NCI-H2227 (cell line): Measurements from ENCODE around the gene CELF4.

Source experiments
- DNase-seq: peaks from one replicate; lab custom pipeline; 2025; ENCODE audit not compliant: unreplicated experiment; lab: John Stamatoyannopoulos, UW

Gene CELF4

DNA sequence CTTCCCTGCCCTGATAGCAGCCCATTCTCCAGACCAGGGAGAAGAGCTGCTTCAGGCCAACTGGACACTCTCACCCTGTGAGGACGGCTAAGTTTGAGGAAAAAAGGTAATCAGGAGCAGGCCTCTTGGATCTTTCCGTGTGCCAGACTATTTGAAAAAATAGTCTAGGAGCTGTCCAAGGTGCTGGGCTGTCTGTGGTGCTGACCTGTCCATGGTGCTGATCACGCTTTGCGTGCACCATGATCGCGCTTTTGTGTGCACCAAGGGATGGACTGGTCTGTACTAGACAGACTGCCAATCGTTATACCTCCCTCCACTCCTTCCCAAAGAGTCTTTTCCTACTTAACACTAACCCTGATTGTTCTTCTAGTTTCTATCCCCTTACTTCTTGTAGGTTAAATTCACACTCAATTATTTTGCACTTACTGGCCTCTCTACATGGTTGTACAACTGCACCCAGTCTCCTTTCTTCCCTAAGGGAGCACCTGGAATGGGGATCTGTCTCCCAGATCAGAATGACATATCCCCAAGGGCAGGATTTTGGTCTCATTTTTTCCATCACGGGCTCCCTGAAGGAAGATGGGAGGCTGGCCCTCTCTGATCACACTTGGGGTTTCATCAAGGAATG, 295.4 kb downstream of the CELF4 start:
- no peak for DNase-seq

- no peak for DNase-seq
Measured at GRCh38 chr18:37266290-37266689, 299.3 kb downstream of the CELF4 start.

DNA sequence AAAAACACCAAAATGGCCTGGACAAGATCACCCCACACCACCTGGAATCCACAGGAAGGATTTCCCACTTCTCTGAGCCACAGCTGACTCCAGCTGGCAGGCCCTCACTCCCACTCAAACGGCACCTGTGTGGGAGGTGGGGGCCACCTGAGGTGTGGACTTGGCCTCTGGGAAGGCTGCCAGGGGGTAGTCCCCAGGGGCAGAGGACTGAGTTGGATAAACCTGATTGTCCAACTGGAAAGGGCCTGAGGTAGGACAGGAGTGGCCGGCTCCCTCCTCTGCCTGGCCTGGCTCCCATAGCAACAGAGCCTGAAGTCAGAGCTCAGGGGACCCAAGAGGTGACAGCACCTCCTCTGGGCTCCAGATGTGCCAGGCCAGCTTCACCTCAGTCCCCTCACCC, 300.2 kb downstream of the CELF4 start:
- DNase-seq = no peak

DNA sequence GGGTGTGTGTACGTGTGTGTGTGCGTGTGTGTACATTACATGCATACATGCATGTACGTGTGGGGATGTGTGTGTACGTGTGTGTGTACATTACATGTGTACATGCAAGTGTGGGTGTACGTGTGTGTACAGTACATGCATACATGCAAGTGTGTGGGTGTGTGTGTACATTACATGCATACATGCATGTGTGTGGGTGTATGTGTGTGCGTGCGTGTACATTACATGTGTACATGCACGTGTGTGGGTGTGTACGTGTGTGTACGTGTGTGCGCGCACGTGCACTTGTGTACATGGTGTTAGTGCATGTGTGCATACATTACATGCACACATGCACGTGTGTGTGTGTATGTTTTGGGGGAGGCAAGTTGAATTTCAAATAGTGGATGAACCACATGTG, 300.6 kb downstream of the CELF4 start:
- DNase-seq = no peak

GRCh38 chr18:37261988-37262387, 303.6 kb downstream of the CELF4 start:
- no peak for DNase-seq

- DNase-seq = no peak
Measured at GRCh38 chr18:37261246-37261840, 304.3 kb downstream of the CELF4 start.

DNA sequence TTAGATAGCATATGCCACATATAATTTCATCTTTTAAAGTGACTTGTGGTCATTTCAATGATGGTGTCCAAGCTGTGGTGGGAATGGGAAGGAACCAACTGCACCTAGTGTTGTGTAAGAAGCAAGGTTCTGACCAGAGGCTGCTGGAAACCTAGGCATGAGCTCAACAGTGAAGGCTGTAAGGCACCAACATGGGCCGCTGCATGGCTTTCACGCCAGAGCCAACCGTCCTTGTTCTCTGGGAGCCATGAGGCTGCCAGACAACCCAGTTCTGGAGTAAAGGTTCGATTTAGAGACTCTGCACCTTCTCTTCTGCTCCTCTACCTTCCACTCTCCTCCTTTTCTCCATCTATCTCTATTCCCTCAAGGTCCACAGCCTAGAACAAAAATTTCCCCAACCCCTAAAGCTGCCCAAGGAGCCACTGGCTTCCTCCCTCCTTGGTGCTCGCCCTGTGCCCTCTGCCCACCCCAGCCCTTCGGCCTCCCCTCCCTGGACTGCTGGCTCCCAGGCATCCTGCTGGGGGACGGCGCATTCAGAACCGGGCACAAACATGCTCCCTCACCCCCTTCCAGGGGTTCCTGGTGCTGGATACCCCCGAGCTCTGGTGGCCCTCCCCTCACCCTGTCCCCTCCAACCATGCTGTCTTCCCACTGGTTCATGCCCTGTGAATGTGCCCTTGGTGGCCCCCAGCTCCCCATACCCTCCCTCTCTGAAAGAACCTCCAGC, 305.1 kb downstream of the CELF4 start:
- no peak for DNase-seq

- DNase-seq = no peak
Measured at GRCh38 chr18:37259711-37260110, 305.9 kb downstream of the CELF4 start.

DNA sequence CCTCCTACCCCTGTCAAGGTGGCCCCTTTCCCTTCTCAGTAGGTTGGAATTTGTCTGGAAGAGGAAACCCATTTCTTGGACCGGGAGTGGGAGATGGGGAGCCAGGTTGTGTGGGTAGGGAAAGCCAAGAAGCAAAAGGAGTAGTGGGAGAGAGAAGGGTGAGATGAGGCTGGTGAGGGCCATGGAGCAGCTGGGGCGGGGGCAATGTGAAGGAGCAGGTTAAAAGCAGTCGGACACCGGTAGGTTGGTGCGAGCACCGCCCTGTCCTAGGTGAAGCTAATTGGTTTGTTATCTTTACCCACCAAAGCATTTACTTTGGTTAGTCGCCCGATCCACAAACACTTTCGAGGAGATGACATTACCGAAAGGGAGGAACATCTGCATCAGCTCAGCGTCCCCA, 306.8 kb downstream of the CELF4 start:
- DNase-seq = no peak

GRCh38 chr18:37258131-37258530, 307.5 kb downstream of the CELF4 start:
- no peak for DNase-seq

GRCh38 chr18:37254973-37255372, 310.6 kb downstream of the CELF4 start:
- DNase-seq = no peak

- DNase-seq = no peak
Measured at GRCh38 chr18:37254236-37254754, 311.3 kb downstream of the CELF4 start.

- no peak for DNase-seq
Measured at GRCh38 chr18:37253394-37254235, 312.0 kb downstream of the CELF4 start.

DNA sequence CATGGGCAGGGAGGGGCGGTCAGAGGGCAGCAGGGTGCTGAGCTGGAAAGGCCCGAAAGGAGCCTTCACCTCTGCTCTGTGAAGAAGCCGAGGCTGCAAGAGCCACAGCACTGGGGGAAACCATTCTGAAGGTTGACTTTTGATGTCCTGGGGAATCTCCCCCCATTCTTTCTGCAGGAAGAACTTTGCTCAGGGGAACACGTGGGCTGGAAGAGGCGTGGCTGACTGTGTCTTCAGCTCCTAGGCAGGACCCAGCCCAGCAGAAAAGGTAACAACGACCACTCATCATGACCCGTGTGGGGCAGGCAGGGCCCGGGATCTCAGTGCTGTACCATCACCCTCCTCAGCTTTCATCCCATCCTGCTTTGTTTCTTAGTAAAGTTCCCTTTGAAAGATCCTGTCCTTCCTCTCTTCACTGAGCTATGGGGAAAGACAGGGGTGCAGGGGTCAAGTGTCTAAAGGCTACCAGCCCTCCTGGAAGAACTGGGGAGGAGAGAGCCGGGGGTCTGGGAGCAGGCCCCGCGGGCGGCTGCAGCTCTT, 312.7 kb downstream of the CELF4 start:
- DNase-seq = no peak

GRCh38 chr18:37252342-37252741, 313.3 kb downstream of the CELF4 start:
- no peak for DNase-seq

DNA sequence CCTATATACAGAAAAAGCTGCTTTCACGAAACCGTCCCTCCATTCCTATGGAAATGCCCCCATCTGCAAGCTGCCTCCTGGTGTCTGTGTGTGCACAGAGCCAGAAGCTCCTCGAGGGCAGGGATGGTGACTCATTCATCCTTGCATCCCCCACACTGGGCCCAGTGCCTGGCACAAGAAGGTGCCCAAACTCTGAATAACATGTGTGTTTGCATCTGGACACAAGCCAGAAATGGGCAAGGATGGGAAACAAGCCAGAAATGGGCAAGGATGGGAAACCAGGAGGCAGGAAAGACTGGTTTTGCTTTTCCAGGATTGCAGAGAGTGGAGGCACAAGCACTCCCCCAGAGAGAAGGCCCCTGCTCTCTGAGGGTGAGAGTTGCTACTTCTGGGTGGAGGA, 313.9 kb downstream of the CELF4 start:
- DNase-seq = no peak

DNA sequence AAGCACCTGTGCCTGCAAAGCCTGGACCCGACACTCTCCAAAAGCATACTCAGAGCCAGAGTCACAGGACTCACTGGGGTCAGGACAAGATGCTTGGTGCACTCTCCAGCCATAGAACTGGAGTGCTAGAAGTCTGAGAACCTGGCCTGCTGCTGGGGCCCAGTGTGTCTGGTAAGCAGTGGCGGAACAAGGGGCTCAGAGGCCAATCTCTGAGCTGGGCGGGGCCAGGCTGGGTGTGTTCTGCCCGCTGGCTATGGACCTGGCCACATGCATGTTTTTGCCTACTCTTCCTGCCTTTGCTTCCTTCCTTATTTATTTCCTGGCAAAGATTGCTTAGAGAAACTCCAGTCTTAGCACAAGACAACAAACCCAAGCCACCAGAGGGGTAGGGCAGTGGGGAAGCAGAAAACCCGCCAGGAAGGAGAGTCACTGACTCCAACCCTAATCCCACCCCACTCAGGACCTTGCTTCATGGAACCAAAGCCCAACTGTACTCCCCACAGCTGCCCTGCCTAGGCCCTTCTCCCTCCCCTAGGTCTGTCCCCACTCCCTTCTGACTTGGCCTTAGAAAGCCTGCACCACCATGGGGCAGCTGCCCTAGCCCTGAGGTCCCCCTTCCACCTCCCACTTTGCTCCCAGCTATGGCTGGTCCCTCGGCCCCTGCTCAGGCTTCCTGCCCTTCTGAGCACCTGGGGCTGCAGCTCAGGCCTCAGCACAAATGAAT, 315.5 kb downstream of the CELF4 start:
- no peak for DNase-seq

DNA sequence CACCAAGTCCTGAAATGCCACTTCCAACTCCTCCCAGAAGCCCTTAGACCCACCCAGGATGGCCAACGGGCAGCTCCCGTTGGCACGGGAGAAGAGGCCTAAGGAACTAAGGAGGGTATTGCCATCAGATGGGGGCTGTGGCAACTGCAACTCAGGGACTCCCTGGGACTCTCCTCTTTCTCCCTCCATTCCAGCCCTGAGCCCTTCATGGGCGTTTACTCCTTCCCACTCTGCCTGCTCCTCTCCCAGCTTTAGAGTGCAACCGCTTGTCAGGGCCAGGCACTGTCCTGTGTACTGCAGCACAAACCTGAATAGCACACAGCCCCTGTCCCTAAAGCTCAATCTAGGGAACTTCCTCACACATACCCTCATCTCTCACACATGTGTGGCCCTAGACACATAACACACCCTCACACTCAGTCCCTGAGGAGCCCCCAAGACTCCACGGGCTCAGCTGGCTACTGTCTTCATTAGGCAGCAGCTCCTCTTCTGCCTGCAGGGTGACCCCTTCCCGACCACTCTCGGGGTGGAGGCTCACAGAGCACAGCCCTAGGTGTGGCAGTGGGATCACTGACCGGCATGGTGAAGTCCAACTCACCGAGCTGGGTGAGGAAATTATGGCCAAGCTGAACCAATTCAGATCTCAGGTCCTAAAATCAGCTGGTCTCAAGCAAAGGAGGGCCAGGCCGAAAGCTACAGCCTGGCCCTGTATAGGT, 316.3 kb downstream of the CELF4 start:
- no peak for DNase-seq

- DNase-seq = no peak
Measured at GRCh38 chr18:37248281-37248680, 317.3 kb downstream of the CELF4 start.
